WTC11 (cell line): ENCODE measurements around the gene MAP3K6. TPM values are rescaled to one million over a fixed set of nuclear protein-coding genes. Genes with fewer than 3 reads are reported as not detected.

Source experiments
- ATAC-seq: fragments of 200-7000 bp; cut with Tn5 transposase; 2 replicates; pipeline ENCODE4 v1.10.0; 2021; ENCODE audit warnings: mild to moderate bottlenecking, moderate library complexity
- CTCF ChIA-PET: fragments of 300-600 bp; sonication (Branson Sonifier 250); formaldehyde crosslinking; loops from one replicate; lab custom pipeline; 2021; ENCODE audit warnings: antibody characterized with exemption; lab: Charles Lee
- POLR2A ChIA-PET: fragments of 350-600 bp; sonication (Branson Sonifier 250); formaldehyde crosslinking; loops from one replicate; lab custom pipeline; 2021; ENCODE audit warnings: antibody characterized with exemption; lab: Charles Lee
- DNase-seq: peaks from one replicate; pipeline ENCODE4 v3.0.0; 2021; ENCODE audit warnings: low spot score
- H3K27ac Mint-ChIP-seq: 2 replicates; pipeline ENCODE4 v1.8.0; 2021; ENCODE audit warnings: mixed read lengths
- H3K27me3 Mint-ChIP-seq: 2 replicates; pipeline ENCODE4 v1.8.0; 2021; ENCODE audit warnings: low read depth, mild to moderate bottlenecking, moderate library complexity, mixed read lengths
- H3K36me3 Mint-ChIP-seq: 2 replicates; pipeline ENCODE4 v1.8.0; 2021; ENCODE audit warnings: mixed read lengths
- H3K4me1 Mint-ChIP-seq: 2 replicates; pipeline ENCODE4 v1.8.0; 2022; ENCODE audit warnings: mixed read lengths
- H3K4me3 Mint-ChIP-seq: 2 replicates; pipeline ENCODE4 v1.8.0; 2021; ENCODE audit warnings: mild to moderate bottlenecking, moderate library complexity, mixed read lengths
- H3K9me3 Mint-ChIP-seq: 2 replicates; pipeline ENCODE4 v1.8.0; 2021; ENCODE audit warnings: mixed read lengths
- ATF1 ChIP-seq: sonication (generic); formaldehyde crosslinking; IDR thresholded peaks from 2 replicates; pipeline ENCODE4 v1.8.1; 2023; ENCODE audit warnings: mild to moderate bottlenecking, moderate library complexity, missing genetic modification reagents
- ATF6 ChIP-seq: sonication (generic); formaldehyde crosslinking; IDR thresholded peaks from 2 replicates; pipeline ENCODE4 v1.8.1; 2023; ENCODE audit warnings: mild to moderate bottlenecking, missing genetic modification reagents
- CREM ChIP-seq: sonication (generic); formaldehyde crosslinking; IDR thresholded peaks from 2 replicates; pipeline ENCODE4 v1.8.1; 2022; ENCODE audit warnings: mild to moderate bottlenecking, missing genetic modification reagents, moderate library complexity
- CTCF ChIP-seq: fragments of 200-600 bp; IDR thresholded peaks from 2 replicates; pipeline ENCODE4 v1.8.0; 2022; ENCODE audit warnings: antibody characterized with exemption
- ELF4 ChIP-seq: sonication (generic); formaldehyde crosslinking; IDR thresholded peaks from 2 replicates; pipeline ENCODE4 v1.8.1; 2022; ENCODE audit warnings: low read depth, mild to moderate bottlenecking, moderate library complexity, missing genetic modification reagents
- EMX1 ChIP-seq: fragments of 250-450 bp; sonication (Bioruptor Pico); IDR thresholded peaks from 2 replicates; pipeline ENCODE4 v1.8.0; 2021; ENCODE audit warnings: mild to moderate bottlenecking
- FOXP1 ChIP-seq: sonication (generic); formaldehyde crosslinking; IDR thresholded peaks from 2 replicates; pipeline ENCODE4 v1.8.0; 2022; ENCODE audit warnings: missing genetic modification reagents, mild to moderate bottlenecking, moderate library complexity, borderline replicate concordance
- GRHL2 ChIP-seq: fragments of 250-450 bp; sonication (Bioruptor Pico); IDR thresholded peaks from 2 replicates; pipeline ENCODE4 v1.8.0; 2022; ENCODE audit warnings: mild to moderate bottlenecking, moderate library complexity; ENCODE audit not compliant: insufficient replicate concordance, severe bottlenecking
- HMGA2 ChIP-seq: fragments of 250-450 bp; sonication (Bioruptor Pico); IDR thresholded peaks from 2 replicates; pipeline ENCODE4 v1.4.0; 2021; ENCODE audit warnings: mild to moderate bottlenecking, moderate library complexity
- JAZF1 ChIP-seq: fragments of 250-450 bp; sonication (Bioruptor Pico); IDR thresholded peaks from 2 replicates; pipeline ENCODE4 v1.9.0; 2021; ENCODE audit warnings: moderate library complexity, mild to moderate bottlenecking, inconsistent platforms
- JUN ChIP-seq: sonication (generic); formaldehyde crosslinking; IDR thresholded peaks from 2 replicates; pipeline ENCODE4 v1.8.0; 2023; ENCODE audit warnings: mild to moderate bottlenecking, missing genetic modification reagents
- PRDM15 ChIP-seq: sonication (generic); formaldehyde crosslinking; IDR thresholded peaks from 2 replicates; pipeline ENCODE4 v1.8.0; 2022; ENCODE audit warnings: missing genetic modification reagents
- PRRX2 ChIP-seq: fragments of 250-450 bp; sonication (Bioruptor Pico); IDR thresholded peaks from 2 replicates; pipeline ENCODE4 v1.8.0; 2021; ENCODE audit warnings: mild to moderate bottlenecking
- RELA ChIP-seq: sonication (generic); formaldehyde crosslinking; IDR thresholded peaks from 2 replicates; pipeline ENCODE4 v1.8.1; 2022; ENCODE audit warnings: missing genetic modification reagents, mild to moderate bottlenecking, borderline replicate concordance
- SMAD3 ChIP-seq: sonication (generic); formaldehyde crosslinking; IDR thresholded peaks from 2 replicates; pipeline ENCODE4 v1.8.0; 2022; ENCODE audit warnings: missing genetic modification reagents, mild to moderate bottlenecking, borderline replicate concordance
- SOX15 ChIP-seq: fragments of 250-450 bp; sonication (Bioruptor Pico); IDR thresholded peaks from 2 replicates; pipeline ENCODE4 v1.9.0; 2021; ENCODE audit warnings: mild to moderate bottlenecking
- TCF7 ChIP-seq: sonication (generic); formaldehyde crosslinking; IDR thresholded peaks from 2 replicates; pipeline ENCODE4 v1.8.0; 2022; ENCODE audit warnings: mild to moderate bottlenecking, low read depth, missing genetic modification reagents, moderate library complexity
- TP53 ChIP-seq: sonication (generic); formaldehyde crosslinking; IDR thresholded peaks from 2 replicates; pipeline ENCODE4 v1.8.1; 2023; ENCODE audit warnings: mild to moderate bottlenecking, missing genetic modification reagents
- USF1 ChIP-seq: sonication (generic); formaldehyde crosslinking; IDR thresholded peaks from 2 replicates; pipeline ENCODE4 v1.8.0; 2022; ENCODE audit warnings: mild to moderate bottlenecking, missing genetic modification reagents
- ZNF121 ChIP-seq: sonication (generic); formaldehyde crosslinking; IDR thresholded peaks from 2 replicates; pipeline ENCODE4 v1.8.0; 2023; ENCODE audit warnings: missing genetic modification reagents
- ZNF396 ChIP-seq: fragments of 250-450 bp; sonication (Bioruptor Pico); IDR thresholded peaks from 2 replicates; pipeline ENCODE4 v1.8.0; 2021; ENCODE audit warnings: mild to moderate bottlenecking, moderate library complexity, borderline replicate concordance
- ZNF423 ChIP-seq: fragments of 250-450 bp; sonication (Bioruptor Pico); IDR thresholded peaks from 2 replicates; pipeline ENCODE4 v2.1.2; 2022; ENCODE audit warnings: mild to moderate bottlenecking, moderate library complexity
- total RNA-seq: library from RNA; stranded (reverse); gene quantifications from 3 replicates; pipeline ENCODE4 v1.2.3, GENCODE V29; 2021

The MAP3K6 gene
- total RNA-seq, 1 experiment from 2014 or later: 15.0 TPM

- TF ChIP-seq CREM (CRISPR knock-in tag) (no peak), ELF4 (CRISPR knock-in tag) (no peak), USF1 (CRISPR knock-in tag) (no peak), RELA (CRISPR knock-in tag) (no peak), CTCF (no peak), FOXP1 (CRISPR knock-in tag) (no peak), GRHL2 (CRISPR knock-in tag) (no peak), SMAD3 (no peak), PRDM15 (CRISPR knock-in tag) (no peak), TP53 (CRISPR knock-in tag) (no peak), SOX15 (CRISPR knock-in tag) (no peak), HMGA2 (CRISPR knock-in tag) (no peak), JAZF1 (CRISPR knock-in tag) (no peak), JUN (CRISPR knock-in tag) (no peak), ATF1 (no peak), TCF7 (CRISPR knock-in tag) (no peak), ZNF121 (CRISPR knock-in tag) (no peak)
- Mint-ChIP-seq H3K36me3 (peaks cover 13% of the 10 kb centered on the region), H3K4me1 (peaks cover 17% of the 10 kb centered on the region), H3K27ac (peak overlapping the region; percentile 97), H3K9me3 (no peaks in the 10 kb centered on the region), H3K27me3 (peaks cover 4% of the 10 kb centered on the region), H3K4me3 (peak overlapping the region; percentile 98)
- DNase-seq: no peak
- CTCF ChIA-PET: interaction anchor here (0.7 to 1.6 kb wide), 10 partner anchors 10 to 277 kb away, joined by 3 to 15 read pairs (median 4); partner anchors contain the start of gene MAP3K6
- POLR2A ChIA-PET: interaction anchor here (0.9 to 1.0 kb wide), 2 partner anchors 12 to 43 kb away, joined by 3 read pairs; no protein-coding TSS in a partner anchor
- no peak for ATAC-seq
Measured at GRCh38 chr1:27322569-27323240, 44.1 kb downstream of the MAP3K6 start.

GRCh38 chr1:27321813-27322568, 44.8 kb downstream of the MAP3K6 start, which contains the start of gene TMEM222:
Gene TMEM222, plus strand, starts transcription at chr1:27322163. Its CDS starts 35 bp downstream, at chr1:27322198.
- ATAC-seq: peak; percentile 98
- Mint-ChIP-seq H3K27ac (peak within 1 kb of the TSS; percentile 97), H3K4me3 (peak within 1 kb of the TSS; percentile 98), H3K4me1 (peaks cover 17% of the 10 kb centered on the region), H3K27me3 (peaks cover 4% of the 10 kb centered on the region), H3K9me3 (no peaks in the 10 kb centered on the region), H3K36me3 (peaks cover 13% of the 10 kb centered on the region)
- POLR2A ChIA-PET: interaction anchor here (1.0 kb wide), 1 partner anchor 43 kb away, joined by 3 read pairs; no protein-coding TSS in a partner anchor
- CTCF ChIA-PET: interaction anchor here (0.7 to 1.6 kb wide), 5 partner anchors 11 to 45 kb away, joined by 3 to 15 read pairs (median 5); partner anchors contain the start of gene MAP3K6
- peak; percentile 97 for DNase-seq
- no peak for TF ChIP-seq PRRX2 (CRISPR knock-in tag)
- TF ChIP-seq ATF6 (CRISPR knock-in tag): no peak
- no peak for TF ChIP-seq ZNF423 (CRISPR knock-in tag)
- no peak for TF ChIP-seq TCF7 (CRISPR knock-in tag)
- TF ChIP-seq PRDM15 (CRISPR knock-in tag): peak; percentile 71; the same call in 1 of the 2 replicates
- 0 out of 2 replicates have a peak, but pooled peaks have one; percentile 34 for TF ChIP-seq EMX1 (CRISPR knock-in tag)
- no peak for TF ChIP-seq ZNF396 (CRISPR knock-in tag)
